Endodermal cell (in vitro differentiated cells): ENCODE results near the gene GRB10. TPM values are rescaled to one million over a fixed set of nuclear protein-coding genes. Genes with fewer than 3 reads are reported as not detected.

Experiments used
- DNase-seq: peaks from one replicate; pipeline ENCODE4 v3.0.0-alpha.2; 2017
- H3K27ac ChIP-seq: 2 replicates; pipeline ENCODE4 v1.5.1; 2013; ENCODE audit warnings: mild to moderate bottlenecking, low read depth, low read length, moderate library complexity
- H3K27me3 ChIP-seq: 2 replicates; pipeline ENCODE4 v1.6.1; 2013; ENCODE audit warnings: mild to moderate bottlenecking, low read length, moderate library complexity; ENCODE audit not compliant: insufficient read depth, control insufficient read depth, poor library complexity, severe bottlenecking
- H3K36me3 ChIP-seq: 2 replicates; pipeline ENCODE4 v1.7.0; 2013; ENCODE audit warnings: mild to moderate bottlenecking, low read length, moderate library complexity; ENCODE audit not compliant: control insufficient read depth, insufficient read depth
- H3K4me1 ChIP-seq: one replicate; pipeline ENCODE4 v1.7.0; 2013; ENCODE audit warnings: low read length; ENCODE audit not compliant: control insufficient read depth, insufficient read depth
- H3K4me3 ChIP-seq: 2 replicates; pipeline ENCODE4 v1.5.1; 2013; ENCODE audit warnings: mild to moderate bottlenecking, low read length, moderate library complexity
- H3K9ac ChIP-seq: 2 replicates; pipeline ENCODE4 v1.6.1; 2013; ENCODE audit warnings: mild to moderate bottlenecking, low read length, moderate library complexity; ENCODE audit not compliant: poor library complexity, severe bottlenecking; ENCODE audit errors: extremely low read depth
- H3K9me3 ChIP-seq: 2 replicates; pipeline ENCODE4 v1.6.1; 2013; ENCODE audit warnings: mild to moderate bottlenecking, low read length, moderate library complexity; ENCODE audit not compliant: control insufficient read depth
- H3K27ac Mint-ChIP-seq: 2 replicates; pipeline ENCODE4 v1.8.0; 2020; ENCODE audit warnings: mixed read lengths
- H3K27me3 Mint-ChIP-seq: 2 replicates; pipeline ENCODE4 v1.8.0; 2021; ENCODE audit warnings: mild to moderate bottlenecking, mixed read lengths; ENCODE audit not compliant: insufficient read depth
- H3K36me3 Mint-ChIP-seq: 2 replicates; pipeline ENCODE4 v1.8.0; 2020; ENCODE audit warnings: low read depth, mixed read lengths
- H3K4me1 Mint-ChIP-seq: 2 replicates; pipeline ENCODE4 v1.8.0; 2020; ENCODE audit warnings: mixed read lengths
- H3K4me3 Mint-ChIP-seq: 2 replicates; pipeline ENCODE4 v1.8.0; 2020; ENCODE audit warnings: mild to moderate bottlenecking, moderate library complexity, mixed read lengths
- H3K9me3 Mint-ChIP-seq: 2 replicates; pipeline ENCODE4 v1.8.0; 2020; ENCODE audit warnings: mild to moderate bottlenecking, mixed read lengths
- WGBS, 2 experiments: methylation state at CpG; one replicate each; pipeline versions ENCODE4 v1.1.5 to v1.1.7; 2013; ENCODE audit warnings: missing lambda C conversion rate in 2 of 2, mixed read lengths in 1 of 2; ENCODE audit not compliant: insufficient coverage in 1 of 2, insufficient read length in 1 of 2; 5-methylcytosine and 5-hydroxymethylcytosine counted together
- total RNA-seq, 2 donors: library from RNA; stranded (reverse); fragmentation: NEBNext Ultra II Directional in 1 of 2; extraction: Animal tissue kit (Norgen Biotek cat#: 25700) in 1 of 2; gene quantifications; 2 replicates in 1 of 2; 3 replicates in 1 of 2; pipeline ENCODE4 v1.2.1, GENCODE V29; 2021
- TF ChIP-seq, protein P1 (sequence below): fragments of 200-600 bp; sonication (generic); conservative IDR thresholded peaks from 2 replicates; pipeline ENCODE4 v1.5.0; 2021; ENCODE audit warnings: antibody characterized with exemption, mild to moderate bottlenecking

GRB10 gene
- total RNA-seq, 2 donors from 2014 or later = 71.9 to 97.5 TPM

DNA sequence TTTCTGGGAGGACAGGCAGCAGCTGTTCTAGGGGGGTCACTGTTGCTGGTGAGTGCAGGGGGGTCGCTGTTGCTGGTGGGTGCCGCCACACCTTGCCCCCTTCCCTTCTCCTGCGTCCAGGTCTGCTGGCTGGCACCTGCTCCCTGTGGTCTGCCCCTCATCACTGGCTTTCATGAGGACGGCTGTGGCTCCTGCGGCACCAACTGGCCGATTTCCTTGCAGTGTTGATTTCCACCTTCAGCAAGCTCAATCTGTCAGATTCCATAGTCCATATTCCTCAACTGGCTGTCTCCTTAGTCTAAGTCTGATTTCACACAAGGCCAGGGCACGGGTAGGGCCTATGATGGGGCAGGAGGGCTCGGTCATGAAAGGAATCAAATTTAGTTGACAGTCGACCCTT, 23.4 kb upstream of the GRB10 start:
- TF ChIP-seq, protein P1, sequence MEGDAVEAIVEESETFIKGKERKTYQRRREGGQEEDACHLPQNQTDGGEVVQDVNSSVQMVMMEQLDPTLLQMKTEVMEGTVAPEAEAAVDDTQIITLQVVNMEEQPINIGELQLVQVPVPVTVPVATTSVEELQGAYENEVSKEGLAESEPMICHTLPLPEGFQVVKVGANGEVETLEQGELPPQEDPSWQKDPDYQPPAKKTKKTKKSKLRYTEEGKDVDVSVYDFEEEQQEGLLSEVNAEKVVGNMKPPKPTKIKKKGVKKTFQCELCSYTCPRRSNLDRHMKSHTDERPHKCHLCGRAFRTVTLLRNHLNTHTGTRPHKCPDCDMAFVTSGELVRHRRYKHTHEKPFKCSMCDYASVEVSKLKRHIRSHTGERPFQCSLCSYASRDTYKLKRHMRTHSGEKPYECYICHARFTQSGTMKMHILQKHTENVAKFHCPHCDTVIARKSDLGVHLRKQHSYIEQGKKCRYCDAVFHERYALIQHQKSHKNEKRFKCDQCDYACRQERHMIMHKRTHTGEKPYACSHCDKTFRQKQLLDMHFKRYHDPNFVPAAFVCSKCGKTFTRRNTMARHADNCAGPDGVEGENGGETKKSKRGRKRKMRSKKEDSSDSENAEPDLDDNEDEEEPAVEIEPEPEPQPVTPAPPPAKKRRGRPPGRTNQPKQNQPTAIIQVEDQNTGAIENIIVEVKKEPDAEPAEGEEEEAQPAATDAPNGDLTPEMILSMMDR = no peak
- Histone ChIP-seq H3K36me3 (no peaks in the 10 kb centered on the region), H3K27me3 (no peaks in the 10 kb centered on the region), H3K4me3 (no peak overlapping the region), H3K27ac (no peak overlapping the region), H3K4me1 (no peaks in the 10 kb centered on the region), H3K9me3 (no peaks in the 10 kb centered on the region), H3K9ac (no peak overlapping the region)
- H3K4me3 Mint-ChIP-seq = no peak overlapping the region
- DNase-seq = no peak
- H3K27me3 Mint-ChIP-seq = peaks cover 19% of the 10 kb centered on the region
- no peak overlapping the region for H3K27ac Mint-ChIP-seq
- 48 to 72% methylated on average over 5 to 9 of the region's 9 CpGs for WGBS, 2 experiments
- no peaks in the 10 kb centered on the region for H3K9me3 Mint-ChIP-seq
- H3K4me1 Mint-ChIP-seq = no peaks in the 10 kb centered on the region
- H3K36me3 Mint-ChIP-seq = no peaks in the 10 kb centered on the region

DNA sequence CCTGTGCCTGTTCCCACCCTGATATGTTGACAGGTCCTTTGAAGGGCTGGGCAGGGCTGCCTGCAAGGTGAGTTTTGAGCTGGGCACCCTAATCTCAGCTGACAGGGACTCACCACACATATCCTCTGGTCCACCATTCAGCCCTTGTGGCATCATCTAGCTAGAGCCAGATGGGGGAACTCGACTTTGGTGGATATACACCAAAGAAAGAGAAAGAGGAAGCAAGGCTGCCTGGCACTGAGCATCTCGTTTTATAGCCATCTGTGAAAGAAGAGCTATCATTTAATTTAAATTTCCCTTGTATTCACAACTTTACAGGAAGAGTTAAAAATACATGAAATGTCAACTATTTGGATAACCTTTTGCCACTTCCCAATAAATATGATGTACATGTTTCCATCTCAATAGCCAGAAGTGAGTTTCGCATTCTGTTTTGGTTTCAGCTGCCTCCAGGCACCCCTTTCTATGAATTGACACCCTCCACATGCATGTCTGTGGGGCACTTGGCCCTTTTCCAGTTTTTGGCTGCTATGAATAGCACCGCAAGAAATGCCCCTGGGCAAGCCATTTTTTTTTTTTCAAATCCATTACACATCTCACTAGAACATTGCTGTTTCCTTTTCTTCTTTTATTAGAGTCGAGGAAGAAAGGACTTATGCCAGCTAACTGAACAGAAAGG, 22.9 kb upstream of the GRB10 start:
- DNase-seq = no peak
- Histone ChIP-seq H3K9ac (no peak overlapping the region), H3K9me3 (no peaks in the 10 kb centered on the region), H3K36me3 (no peaks in the 10 kb centered on the region), H3K27me3 (no peaks in the 10 kb centered on the region), H3K4me1 (no peaks in the 10 kb centered on the region), H3K27ac (no peak overlapping the region), H3K4me3 (no peak overlapping the region)
- Mint-ChIP-seq H3K4me1 (peaks cover 6% of the 10 kb centered on the region), H3K36me3 (no peaks in the 10 kb centered on the region), H3K27ac (no peak overlapping the region), H3K9me3 (no peaks in the 10 kb centered on the region), H3K27me3 (peaks cover 19% of the 10 kb centered on the region), H3K4me3 (no peak overlapping the region)
- WGBS, 2 experiments = 70 to 93% methylated on average over 2 to 5 of the region's 5 CpGs
- TF ChIP-seq, protein P1 = no peak

DNA sequence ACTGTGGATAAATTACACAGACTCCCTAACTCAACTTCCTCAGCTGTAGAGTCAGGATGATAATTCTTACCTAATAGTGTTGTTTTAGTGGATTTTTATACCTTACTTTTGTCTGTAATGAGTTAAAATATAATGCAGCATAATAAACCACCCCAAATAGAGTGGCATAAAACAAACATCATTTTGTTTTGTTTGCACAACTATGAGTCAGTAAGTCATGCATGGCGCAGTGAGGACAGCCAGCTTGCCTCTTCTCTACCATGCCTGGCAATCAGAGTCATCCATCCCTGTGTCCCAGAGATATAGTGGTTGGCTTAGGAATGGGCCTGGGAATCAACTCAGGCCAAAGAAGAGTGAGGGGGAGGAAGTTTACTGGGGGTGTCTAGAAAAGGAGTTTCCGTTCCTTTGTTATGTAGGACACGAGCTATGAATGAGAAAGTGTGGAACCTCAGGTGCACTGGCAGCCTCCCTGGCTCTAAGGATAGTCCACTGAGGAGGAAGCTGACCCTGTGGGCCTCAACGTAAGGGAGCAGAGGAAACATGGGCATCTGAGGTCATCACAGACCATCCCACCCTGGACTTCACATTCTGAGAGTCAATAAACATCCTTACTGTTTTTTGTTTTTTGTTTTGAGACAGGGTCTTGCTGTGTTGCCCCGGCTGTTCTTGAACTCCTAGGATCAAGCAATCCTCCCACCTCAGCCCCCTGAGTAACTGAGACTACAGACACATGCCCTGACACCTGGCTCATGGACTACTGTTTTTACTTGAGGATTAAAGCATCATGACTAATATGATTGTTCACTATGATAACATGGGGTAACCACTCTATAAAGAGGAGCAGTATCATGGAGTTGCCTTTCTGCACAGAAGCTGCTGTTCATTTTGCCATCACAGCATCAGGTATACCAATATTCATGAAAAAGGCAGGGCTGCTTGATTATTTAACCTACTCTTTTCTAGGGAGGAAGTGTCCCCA, 21.0 kb upstream of the GRB10 start:
- Mint-ChIP-seq H3K36me3 (no peaks in the 10 kb centered on the region), H3K4me3 (no peak overlapping the region), H3K4me1 (peaks cover 6% of the 10 kb centered on the region), H3K27ac (no peak overlapping the region), H3K9me3 (peaks cover 8% of the 10 kb centered on the region), H3K27me3 (peaks cover 9% of the 10 kb centered on the region)
- H3K4me3 ChIP-seq = no peak overlapping the region
- no peaks in the 10 kb centered on the region for H3K27me3 ChIP-seq
- no peaks in the 10 kb centered on the region for H3K4me1 ChIP-seq
- H3K36me3 ChIP-seq = no peaks in the 10 kb centered on the region
- no peak overlapping the region for H3K9ac ChIP-seq
- TF ChIP-seq, protein P1 = no peak
- no peak for DNase-seq
- H3K9me3 ChIP-seq = peaks cover under 1% of the 10 kb centered on the region
- 82 to 94% methylated on average over 4 to 5 of the region's 5 CpGs for WGBS, 2 experiments
- H3K27ac ChIP-seq = no peak overlapping the region
